NOMO-1 treated with DMSO at 0.1 percent for 48 hours (cell line): Measurements from ENCODE around the gene ACSM6.
"Not testable (repeated sequence)": the region's sequence is repeated elsewhere in the genome, so short reads cannot be mapped to it uniquely, and the experiment has no call there.

Experiments used
- DNase-seq: peaks from one replicate; lab custom pipeline; 2025; ENCODE audit not compliant: unreplicated experiment; lab: John Stamatoyannopoulos, UW

Gene ACSM6

DNA sequence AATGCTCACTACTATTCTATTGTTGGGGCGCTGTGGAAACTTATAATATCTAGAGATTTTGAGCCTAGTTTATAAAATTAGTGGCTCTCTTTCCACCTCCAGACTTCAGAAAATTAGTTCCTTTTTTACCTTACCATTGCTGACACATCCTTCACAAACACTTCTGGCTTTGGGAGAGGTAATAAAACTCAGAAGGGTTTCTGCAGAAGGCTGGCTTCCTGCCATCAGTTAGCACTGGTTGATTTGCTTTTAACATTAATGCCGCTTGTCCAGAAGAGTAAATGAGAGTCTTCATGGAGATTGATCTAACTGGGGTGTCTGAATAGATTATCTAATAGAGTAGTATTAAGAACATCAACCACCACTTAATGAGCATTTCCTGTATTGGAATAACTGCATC is 20.3 kb downstream of the ACSM6 start:
- DNase-seq, result no peak

DNA sequence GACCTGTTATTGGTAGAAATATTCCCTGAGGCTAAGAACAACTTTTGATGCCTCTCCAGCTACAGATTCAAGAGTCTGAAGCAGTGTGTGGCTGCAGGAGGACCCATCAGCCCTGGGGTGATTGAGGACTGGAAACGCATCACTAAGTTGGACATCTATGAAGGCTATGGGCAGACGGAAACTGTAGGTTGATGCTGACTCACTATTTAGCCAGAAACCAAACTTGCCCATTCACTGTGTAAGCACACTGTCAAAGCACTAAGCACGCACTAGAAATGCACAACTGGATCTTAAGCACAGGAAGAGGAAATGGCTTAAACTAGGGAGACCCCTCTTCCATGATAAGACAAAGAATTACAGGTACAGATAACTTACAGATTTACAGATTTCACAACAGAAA is 20.8 kb downstream of the ACSM6 start:
- DNase-seq, result no peak

DNA sequence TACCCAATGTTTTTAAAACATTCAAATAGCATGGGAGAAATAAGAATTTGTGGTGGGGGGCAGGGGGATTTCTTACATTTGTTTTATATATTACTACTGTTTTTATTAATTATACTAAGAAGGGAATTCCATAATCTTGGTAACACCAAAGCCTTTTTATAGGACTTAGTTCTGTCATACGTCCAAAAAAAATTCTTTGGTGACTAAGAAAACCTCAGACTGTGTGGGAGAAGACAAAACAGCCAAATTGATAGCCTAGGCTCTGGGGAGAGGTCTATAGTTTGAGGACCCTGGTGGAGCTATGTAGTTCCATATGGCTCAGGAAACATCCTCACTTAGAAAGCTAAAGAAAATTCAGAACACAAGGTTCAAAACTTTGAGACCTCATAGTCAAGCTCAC is 23.4 kb downstream of the ACSM6 start:
- no peak for DNase-seq

DNA sequence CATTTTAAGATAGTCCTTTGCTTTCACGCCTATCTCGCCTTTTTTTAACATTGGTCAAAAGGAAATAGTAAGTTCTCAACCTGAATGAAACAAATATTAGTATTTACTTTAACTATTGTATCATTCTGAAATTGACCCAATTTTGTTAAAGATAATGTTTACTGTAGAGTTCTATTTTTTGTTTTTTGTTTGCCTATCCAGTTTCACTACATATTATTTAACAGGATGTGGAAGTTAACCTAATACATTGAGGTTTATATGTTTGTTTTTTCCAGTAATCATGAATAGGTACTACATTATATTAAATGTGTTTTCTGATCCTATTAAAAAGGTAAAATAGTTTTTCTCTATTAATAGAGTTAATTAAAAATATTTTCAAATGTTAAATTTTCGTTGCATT is 26.5 kb downstream of the ACSM6 start:
- DNase-seq, result no peak

DNA sequence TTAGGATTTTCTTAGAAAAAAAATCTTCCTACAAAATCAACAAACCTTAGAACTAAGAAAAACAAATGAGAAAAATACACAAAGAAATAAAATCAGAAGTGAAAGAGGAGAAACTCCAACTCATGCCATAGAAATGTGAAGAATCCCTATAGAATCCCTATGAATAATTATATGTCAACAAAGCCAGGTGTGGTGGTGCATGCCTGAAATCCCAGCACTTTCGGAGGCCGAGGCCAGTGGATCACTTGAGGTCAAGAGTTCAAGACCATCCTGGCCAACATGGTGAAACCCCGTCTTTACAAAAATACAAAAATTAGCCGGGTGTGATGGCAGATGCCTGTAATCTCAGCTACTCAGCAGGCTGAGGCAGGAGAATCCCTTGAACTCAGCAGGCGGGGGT is 27.1 kb downstream of the ACSM6 start:
- no peak for DNase-seq

DNA sequence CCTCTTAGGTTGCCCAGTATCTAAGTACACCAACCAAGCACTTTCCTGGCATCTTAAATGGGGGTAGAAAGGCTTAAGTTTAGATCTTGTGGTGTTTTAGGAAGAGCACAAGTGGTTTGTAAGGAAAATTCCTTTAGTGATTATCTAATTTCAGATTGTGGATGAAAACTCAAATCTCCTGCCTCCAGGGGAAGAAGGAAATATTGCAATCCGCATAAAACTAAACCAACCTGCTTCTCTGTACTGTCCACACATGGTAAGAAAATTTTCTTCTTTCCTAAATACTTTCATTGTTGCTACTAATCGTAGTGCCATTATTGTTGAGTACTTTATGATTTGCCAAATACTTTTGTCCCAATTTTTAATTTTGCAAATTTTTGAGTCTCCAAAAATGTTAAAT is 31.1 kb downstream of the ACSM6 start:
- DNase-seq, result no peak

DNA sequence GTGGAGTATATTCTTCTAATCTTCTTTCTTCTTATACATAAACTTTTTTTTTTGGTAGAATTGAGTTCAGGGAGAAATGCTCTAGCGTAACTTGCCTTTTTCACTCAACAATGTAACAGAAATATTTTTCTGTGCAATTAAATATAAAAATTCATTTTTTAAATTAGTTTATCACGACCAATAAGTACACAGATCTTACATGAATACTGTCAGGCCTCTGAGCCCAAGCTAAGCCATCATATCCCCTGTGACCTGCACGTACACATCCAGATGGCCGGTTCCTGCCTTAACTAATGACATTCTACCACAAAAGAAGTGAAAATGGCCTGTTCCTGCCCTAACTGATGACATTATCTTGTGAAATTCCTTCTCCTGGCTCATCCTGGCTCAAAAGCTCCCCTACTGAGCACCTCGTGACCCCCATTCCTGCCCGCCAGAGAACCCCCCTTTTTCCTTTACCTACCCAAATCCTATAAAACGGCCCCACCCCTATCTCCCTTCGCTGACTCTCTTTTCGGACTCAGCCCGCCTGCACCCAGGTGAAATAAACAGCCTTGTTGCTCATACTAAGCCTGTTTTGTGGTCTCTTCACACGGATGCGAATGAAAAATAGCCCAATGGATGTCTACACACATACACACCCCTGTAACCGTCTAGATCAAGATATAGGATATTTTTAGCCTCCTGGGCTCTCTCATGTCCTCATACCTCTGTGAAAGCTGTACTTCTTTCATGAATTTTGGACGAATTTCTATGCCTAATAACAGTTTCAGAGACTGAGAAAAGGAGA is 35.1 kb downstream of the ACSM6 start:
- not testable (repeated sequence) for DNase-seq

DNA sequence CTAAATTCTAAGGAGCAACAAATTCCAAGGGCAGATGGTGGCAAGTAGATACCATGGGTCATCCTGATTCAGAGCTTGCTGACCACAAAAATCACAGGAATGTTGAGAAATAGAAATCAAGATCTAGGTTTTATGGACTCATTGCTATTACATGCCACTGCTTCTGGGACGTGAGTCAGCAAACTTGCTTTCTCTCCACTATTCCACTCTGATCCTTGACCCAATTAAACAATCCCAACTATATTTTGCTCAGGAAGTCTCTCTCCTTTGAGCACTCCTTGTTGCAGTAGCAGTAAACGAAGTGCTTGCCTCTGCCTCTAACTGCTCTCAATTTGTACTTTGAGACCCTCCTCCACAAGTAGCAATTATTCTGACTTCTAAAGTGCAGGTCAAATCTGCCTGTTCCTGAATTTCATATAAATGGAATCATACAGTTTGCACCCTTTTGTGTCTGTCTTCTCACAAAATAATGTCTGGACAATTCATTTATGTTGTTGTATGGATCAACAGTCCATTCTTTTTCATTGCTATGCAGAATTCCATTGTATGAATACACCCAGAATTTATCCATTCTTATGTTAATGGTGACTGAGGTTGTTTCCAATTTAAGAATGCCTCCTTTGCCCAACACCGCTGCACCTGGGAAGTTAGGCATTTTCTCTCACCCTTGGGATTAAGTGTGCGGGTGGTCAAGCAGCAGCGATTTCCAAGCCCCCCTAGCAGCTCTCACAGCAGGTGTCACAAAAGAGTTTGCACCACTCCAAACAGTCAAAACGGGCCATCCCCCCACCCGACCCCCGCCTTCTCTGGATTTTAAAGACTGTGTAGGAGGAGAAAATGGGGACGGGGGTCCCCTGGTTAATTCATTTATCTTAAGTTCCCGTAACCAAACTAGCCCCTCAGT is 35.9 kb downstream of the ACSM6 start:
- no peak for DNase-seq

DNA sequence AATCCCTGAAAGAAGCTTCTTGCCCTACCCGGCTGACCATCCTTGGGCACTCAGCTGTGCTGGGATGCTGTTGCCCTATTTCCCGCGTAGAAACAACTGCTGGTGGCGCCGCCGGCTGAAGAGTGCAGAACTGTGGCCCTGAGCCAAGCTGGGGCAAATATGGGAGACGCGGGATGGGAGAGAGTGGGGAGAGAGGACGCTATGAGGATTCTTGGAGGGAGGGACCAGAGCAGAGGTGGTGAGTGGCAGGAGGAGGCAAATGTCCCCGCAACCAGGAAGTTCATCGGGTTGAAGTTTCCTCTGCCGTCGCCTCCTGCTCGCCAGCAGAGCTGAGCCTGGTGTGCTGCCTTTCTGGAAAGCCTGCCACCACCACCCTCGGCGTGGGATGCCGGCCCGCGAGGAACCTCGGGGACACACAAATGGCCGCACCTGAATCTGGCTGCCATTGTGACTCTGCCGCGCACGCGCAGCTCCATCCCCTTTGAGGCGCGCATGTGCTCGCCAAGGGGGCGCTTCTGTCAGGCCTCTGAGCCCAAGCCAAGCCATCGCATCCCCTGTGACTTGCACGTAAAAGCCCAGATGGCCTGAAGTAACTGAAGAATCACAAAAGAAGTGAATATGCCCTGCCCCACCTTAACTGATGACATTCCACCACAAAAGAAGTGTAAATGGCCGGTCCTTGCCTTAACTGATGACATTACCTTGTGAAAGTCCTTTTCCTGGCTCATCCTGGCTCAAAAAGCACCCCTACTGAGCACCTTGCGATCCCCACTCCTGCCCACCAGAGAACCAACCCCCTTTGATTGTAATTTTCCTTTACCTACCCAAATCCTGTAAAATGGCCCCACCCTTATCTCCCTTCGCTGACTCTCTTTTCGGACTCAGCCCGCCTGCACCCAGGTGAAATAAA is 36.9 kb downstream of the ACSM6 start:
- not testable (repeated sequence) for DNase-seq

DNA sequence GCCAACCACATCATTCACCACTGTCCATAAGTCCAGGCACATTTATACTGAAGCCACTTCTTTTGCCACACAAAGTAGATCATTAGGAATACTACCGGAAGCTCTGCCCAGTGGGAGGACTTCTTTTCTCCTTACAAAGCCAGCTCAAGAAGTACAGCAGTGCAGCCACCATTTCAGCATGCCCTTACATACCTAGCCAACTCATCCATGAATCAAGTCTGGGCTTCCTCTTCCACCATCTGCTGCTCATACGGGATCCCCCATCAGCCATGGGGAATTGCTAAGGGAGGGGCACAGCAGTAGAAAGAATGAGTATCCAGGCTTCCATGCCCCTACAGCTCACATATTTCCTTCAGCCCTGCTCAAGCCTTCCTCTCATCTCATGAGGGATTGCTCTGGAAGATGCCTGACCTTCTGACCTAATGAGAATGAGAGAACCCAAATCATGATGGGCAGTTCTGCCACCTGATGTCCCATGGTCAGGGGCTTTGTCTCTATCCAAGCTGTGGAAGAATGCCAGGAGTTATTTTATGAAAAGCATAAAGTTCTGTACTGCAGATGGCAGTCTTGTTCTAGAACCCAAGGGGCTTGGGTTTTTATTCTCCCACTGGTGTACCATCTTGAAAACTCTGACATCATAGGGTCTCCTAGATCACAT is 39.5 kb downstream of the ACSM6 start:
- DNase-seq, result no peak

DNA sequence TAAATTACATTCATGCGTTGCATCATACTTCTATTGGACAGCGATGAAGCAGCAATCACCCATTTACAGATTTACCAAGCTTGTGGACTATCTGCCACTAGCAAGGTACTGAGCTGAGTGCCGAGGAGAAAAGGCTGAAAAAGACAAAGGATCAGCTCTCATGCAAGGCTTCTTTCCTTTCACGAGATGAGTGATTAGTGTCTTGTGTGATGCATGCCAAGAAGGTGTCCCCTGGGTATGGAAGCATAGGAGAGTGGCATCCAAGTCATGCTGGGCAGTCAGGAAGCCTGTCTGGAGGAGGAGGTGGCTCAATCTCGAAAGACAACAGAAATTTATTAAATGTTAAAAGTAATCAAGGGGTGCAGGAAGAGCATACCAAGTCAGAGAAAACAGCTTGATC is 40.9 kb downstream of the ACSM6 start:
- DNase-seq, result no peak

DNA sequence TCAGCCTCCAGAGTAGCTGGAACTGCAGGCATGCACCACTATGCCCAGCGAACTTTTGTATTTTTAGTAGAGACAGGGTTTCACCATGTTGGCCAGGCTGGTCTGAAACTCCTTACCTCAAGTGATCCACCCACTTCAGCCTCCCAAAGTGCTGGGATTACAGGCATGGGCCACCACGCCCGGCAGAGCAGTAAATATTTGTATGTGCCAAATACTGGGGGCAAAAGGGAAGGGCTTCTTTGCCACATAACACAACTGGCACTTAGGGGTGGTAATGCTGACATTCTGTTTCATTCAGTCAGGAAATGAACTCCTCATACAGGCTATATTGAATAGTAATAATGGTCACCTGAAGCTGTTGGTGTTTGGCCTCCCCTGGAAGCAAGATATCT is 41.6 kb downstream of the ACSM6 start:
- no peak for DNase-seq

DNA sequence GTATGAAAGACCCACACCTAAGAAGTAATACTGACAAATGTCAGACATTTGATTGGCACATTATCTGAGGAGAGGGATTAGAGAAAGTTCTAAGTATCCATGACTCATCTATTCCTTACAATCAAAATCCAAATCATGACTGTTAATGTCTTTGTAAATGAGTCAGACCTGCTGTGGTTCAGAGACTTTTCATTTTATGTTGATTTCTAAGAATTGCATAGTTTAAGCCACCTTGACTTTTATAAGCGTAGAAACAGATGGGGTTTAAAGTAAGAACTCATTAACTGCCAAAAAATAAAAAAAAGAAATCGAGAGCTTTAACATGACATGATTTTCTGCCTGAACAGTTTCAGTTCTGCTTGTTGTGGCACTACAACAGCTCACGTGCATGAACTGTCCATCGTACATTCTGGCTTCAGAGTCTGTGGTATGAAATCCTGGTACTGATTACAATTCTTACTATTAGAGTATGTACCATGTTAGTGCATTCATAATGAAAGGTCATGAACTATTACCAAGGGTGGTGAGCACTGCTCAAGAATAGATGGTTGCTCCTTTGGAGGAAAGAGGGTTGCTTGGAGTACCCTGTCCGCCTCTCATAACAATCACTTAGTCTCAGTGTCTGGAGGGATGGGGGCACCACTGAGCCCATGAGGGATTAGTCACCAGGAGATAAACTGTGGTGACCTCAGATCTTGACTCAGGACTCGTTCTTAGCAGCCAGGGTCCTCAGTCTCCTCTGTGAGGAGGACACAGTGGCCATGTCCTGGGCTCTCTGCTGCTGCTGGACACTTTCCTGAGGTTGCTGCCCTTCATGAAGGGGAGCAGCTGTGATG is 42.2 kb downstream of the ACSM6 start:
- DNase-seq, result peak; percentile 63

DNA sequence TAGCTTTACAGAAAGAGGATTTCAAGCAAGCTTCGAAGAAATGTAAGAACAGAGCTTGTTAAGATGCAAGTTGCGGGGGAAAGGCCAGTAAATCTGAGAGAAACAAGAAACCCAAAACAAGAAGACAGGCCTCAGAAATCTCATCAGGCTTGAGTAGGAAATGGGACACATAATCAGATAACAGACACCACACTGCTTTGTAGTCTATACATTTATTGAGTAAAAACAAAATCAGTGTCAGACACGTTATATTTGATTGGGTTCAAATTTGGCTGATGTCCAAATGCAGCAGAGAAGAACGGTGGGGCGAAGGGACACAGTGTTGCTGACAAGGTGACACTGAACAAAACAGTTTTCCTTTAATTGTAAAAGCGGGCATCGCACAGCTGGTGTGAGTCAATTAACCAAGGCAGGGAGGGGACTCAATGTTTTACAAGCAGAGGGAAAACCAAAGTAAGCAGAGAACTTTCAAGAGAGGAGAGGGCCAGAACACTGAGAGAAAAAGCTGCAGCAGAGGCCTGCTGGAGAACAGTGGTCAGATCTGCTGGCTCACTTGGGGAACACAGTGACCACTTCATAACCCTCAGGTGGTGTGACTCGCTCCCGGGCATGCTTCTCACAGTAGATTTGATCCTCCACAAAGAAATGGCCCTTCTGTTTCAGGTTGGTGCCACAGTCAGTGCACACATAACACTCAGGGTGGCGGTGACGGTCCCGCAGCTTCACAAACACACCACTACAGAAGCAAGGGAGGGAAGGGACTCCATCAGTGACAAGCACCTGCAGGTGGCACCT is 43.5 kb downstream of the ACSM6 start:
- no peak for DNase-seq

DNA sequence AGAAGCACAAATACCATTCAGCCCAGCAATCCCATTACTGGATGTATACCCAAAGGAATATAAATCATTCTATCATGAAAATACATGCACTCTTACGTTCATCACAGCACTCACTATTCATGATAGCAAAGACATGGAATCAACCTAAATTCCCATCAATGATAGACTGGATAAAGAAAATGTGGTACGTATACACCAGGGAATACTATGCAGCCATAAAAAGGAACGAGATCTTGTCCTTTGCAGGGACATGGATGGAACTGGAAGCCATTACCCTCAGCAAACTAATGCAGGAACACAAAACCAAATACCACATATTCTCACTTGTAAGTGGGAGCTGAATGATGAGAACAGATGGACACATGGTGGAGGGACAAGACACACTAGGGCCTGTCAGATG is 46.1 kb downstream of the ACSM6 start:
- not testable (repeated sequence) for DNase-seq

DNA sequence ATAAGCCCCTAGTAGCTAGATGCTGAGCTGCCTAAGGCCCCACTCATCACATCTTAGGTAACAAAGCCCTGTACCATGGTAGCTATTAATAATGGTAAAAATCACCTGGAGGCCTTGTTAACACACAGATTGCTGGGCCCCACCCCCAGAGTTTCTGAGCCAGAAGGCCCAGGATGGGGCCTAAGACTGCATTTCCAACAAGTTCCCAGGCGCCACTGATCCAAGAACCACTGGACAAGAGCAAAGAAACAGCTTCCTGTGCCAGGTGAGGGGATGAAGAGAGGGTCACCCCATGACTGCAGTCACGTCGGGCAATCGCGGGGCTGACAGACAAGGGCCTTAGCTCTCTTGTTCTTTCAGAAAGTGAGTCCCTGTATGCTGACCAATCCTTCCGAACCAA is 46.8 kb downstream of the ACSM6 start:
- DNase-seq, result no peak

DNA sequence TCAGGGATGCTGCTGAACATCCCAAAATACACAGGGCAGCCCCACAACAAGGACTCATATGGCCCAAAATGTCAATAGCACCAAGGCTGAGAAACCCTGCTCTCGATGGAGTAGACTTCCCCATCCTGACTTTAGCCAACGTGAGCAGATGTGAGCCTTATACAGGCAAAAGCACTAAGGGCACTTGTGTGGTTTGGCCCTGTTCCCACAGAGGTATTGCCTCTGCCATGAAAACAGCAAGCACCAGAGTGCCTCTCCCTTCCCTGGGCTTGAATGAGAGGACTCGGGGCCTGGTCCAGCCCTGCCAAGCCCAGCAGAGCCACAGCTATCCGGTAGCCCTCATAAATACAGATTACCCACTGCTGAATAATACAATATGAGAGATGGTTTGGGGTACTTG is 47.5 kb downstream of the ACSM6 start:
- DNase-seq, result no peak

DNA sequence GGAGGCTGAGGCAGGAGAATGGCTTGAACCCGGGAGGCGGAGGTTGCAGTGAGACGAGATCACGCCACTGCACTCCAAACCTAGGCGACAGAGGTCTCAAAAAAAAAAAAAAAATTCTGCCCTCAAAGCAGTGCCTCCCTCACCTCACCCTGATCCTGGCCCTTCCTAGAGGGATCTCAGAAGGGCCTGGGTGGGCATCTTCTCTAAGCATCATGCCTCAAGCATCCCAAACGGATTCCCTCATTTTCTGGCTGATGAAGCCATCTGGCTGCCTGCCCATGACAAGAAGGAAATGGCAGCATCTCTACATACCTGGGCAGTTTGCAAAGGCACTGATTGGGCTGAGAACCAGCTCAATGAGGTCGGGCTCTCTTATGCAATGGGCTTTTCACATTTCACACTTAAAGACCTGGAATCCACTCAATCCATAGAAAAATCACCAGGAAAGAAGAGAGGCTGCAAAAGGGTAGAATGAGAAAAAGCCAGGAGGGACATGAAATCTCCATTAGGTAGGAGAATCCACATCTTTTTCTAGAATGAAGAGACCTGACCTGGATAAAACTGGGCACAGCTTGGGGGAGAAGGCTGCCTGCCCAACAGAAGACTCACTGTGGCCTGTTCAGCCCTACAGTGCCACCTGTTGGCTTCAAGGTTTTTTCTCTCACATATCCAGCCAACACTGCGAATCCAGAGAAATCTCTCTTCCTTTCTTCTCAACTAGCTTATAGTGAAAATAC is 48.7 kb downstream of the ACSM6 start:
- DNase-seq, result peak; percentile 8

DNA sequence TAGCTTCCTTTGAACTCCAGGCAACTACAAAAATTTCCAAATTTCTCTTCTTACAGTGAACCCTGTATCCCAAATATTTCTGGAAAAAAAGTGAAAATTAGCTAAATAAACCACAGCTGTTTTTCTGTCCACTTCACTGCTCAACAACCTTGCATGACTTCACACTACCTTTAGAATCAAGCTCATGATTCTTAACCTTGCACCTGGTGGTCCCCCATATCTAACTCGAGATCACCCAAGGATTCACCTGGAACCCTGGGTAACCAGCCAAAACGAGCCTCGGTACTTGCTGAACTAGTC is 49.2 kb downstream of the ACSM6 start:
- no peak for DNase-seq
